Airway epithelial cell (primary cell): Measurements from ENCODE around the gene SPEF2. TPM values are rescaled to one million over a fixed set of nuclear protein-coding genes. Genes with fewer than 3 reads are reported as not detected.

Source experiments
- total RNA-seq: library from RNA; depleted of rRNA; stranded (reverse); fragments of >200 nt; gene quantifications from 2 replicates; pipeline ENCODE4 v1.2.3, GENCODE V29; 2015

SPEF2 gene, protein sequence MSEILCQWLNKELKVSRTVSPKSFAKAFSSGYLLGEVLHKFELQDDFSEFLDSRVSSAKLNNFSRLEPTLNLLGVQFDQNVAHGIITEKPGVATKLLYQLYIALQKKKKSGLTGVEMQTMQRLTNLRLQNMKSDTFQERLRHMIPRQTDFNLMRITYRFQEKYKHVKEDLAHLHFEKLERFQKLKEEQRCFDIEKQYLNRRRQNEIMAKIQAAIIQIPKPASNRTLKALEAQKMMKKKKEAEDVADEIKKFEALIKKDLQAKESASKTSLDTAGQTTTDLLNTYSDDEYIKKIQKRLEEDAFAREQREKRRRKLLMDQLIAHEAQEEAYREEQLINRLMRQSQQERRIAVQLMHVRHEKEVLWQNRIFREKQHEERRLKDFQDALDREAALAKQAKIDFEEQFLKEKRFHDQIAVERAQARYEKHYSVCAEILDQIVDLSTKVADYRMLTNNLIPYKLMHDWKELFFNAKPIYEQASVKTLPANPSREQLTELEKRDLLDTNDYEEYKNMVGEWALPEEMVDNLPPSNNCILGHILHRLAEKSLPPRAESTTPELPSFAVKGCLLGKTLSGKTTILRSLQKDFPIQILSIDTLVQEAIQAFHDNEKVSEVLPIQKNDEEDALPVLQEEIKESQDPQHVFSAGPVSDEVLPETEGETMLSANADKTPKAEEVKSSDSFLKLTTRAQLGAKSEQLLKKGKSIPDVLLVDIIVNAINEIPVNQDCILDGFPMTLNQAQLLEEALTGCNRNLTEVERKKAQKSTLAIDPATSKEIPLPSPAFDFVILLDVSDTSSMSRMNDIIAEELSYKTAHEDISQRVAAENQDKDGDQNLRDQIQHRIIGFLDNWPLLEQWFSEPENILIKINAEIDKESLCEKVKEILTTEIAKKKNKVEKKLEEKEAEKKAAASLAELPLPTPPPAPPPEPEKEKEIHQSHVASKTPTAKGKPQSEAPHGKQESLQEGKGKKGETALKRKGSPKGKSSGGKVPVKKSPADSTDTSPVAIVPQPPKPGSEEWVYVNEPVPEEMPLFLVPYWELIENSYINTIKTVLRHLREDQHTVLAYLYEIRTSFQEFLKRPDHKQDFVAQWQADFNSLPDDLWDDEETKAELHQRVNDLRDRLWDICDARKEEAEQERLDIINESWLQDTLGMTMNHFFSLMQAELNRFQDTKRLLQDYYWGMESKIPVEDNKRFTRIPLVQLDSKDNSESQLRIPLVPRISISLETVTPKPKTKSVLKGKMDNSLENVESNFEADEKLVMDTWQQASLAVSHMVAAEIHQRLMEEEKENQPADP (N-terminal part only)
- 0.23 and 2.5 TPM in 2 replicates for total RNA-seq

DNA sequence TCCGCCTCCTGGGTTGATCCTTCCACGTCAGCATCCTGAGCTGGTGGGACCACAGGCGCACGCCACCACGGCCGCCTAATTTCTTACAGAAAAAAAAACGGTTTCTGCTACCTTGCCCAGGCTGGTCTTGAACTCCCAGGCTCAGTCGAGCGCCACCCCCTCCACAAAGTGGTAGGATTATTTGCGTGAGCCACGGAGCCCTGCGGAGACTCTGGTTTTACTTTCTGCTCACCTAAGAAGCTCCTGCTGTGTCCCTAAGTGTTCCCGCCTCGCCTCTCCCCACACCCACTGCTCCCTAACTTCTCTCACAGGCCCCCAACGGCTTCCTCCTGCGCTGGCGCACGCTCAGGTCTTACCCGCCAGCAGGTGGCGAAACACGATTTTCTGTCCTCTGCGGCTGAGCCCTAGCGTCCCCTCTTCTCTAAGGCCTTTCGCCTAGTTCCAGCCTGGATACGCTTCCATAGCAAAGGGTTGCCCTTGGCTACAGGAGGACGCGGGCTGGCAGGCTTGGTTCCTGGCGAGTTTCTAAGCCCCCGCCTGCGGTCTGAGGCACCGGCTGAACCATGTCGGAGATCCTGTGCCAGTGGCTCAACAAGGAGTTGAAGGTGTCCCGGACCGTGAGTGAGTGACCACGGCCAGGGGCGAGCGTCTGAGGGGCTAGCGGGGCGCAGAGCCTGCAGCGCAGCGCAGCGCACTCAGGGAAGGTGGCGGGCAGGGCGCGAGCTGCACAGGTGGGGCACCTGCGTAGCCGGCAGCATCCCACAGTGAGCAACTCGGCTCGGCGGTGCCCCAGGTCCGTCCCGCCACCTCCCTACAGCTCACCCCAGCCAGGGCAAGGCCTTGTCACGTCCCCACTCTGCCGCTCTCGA is at the start of gene SPEF2:
Gene SPEF2, plus strand, starts transcription at position 429 of the 869 bp plus-strand sequence. Its CDS starts 135 bp downstream, at position 564.

DNA sequence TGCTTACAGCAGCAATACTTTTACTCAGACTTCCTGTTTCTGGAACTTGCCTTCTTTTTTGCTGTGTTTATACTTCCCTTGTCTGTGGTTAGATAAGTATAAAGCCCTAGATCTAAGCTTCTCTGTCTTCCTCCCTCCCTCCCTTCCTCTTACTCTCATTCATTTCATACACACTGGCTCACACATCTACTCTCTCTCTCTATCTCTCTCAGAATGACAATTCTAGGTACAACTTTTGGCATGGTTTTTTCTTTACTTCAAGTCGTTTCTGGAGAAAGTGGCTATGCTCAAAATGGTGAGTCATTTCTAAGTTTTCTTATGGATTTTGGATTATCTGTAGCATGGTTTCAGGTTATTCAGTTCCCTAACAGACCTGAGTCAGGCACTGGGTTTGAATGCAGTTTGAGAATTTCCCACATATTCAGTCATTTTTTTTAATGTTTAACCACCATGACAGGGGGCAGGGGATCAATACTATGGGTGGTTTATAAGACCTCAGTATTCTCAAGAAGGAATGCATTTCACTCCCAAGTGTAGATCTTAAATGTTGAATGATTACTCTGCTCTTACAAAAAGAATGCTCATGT is 239.2 kb downstream of the SPEF2 start, which contains the start of gene IL7R:
Gene IL7R, plus strand, starts transcription at position 127 of the 587 bp plus-strand sequence. Its CDS starts 87 bp downstream, at position 214.

Other genes starting within 250 kb of the SPEF2 start
- gene IL7R, start 239.0 kb downstream of the SPEF2 start, total RNA-seq, result 1.4 and 1.6 TPM in 2 replicates